HCT116 (cell line): ENCODE data around the gene UNC93B1. TPM values are rescaled to one million over a fixed set of nuclear protein-coding genes. Genes with fewer than 3 reads are reported as not detected.
A peak's percentile ranks its signal among the peaks of the same experiment; 100 is the strongest.

ENCODE experiments used
- ATAC-seq: fragments of 200-7000 bp; cut with Tn5 transposase; 2 replicates; pipeline ENCODE4 v1.9.1; 2020; ENCODE audit warnings: mild to moderate bottlenecking, moderate library complexity
- BruUV-seq: library from RNA; stranded (reverse); fragments of 400-500 nt; replicated peaks from 2 replicates; lab custom pipeline; 2021; lab: Mats Ljungman, UMichigan
- CTCF ChIA-PET: fragments of 300-600 bp; sonication (Branson Sonifier 250); formaldehyde crosslinking; loops from one replicate; lab custom pipeline; 2021; ENCODE audit warnings: antibody characterized with exemption; lab: Charles Lee
- POLR2A ChIA-PET: fragments of 300-600, 350-600 bp; sonication (Branson Sonifier 250); formaldehyde crosslinking; loops from one replicate; lab custom pipeline; 2021; ENCODE audit warnings: antibody characterized with exemption; lab: Charles Lee
- RAD21 ChIA-PET, 2 experiments: fragments of 300-600 bp; sonication (Branson Sonifier 250); formaldehyde crosslinking; loops; one replicate each; lab custom pipeline; 2023; ENCODE audit warnings: low total read pairs in 2 of 2; ENCODE audit not compliant: uncharacterized antibody in 2 of 2, unreplicated experiment in 2 of 2, low non-redundant PET in 1 of 2; lab: Charles Lee
- DNase-seq: peaks from one replicate; pipeline ENCODE4 v3.0.0-alpha.2; 2010; ENCODE audit warnings: low read depth, low spot score
- H2AFZ ChIP-seq: fragments of 200-600 bp; shearing (Covaris generic), sonication (generic); 2 replicates; pipeline ENCODE4 v1.6.1; 2017; ENCODE audit warnings: low read depth, mixed run types, mixed read lengths, antibody characterized with exemption, low read length; ENCODE audit not compliant: poor library complexity, severe bottlenecking
- H3K27ac ChIP-seq: 2 replicates; pipeline ENCODE4 v1.5.1; 2012; ENCODE audit warnings: low read depth, low read length
- H3K27me3 ChIP-seq: fragments of 200-600 bp; sonication (generic); 2 replicates; pipeline ENCODE4 v1.6.1; 2016; ENCODE audit warnings: mixed run types, low read length, mixed read lengths; ENCODE audit not compliant: insufficient read depth
- H3K36me3 ChIP-seq, 2 experiments: fragments of 200-500 bp in 1 of 2; fragments of 200-600 bp in 1 of 2; sonication (Bioruptor generic) in 1 of 2; sonication (generic) in 1 of 2; 2 replicates each; pipeline versions ENCODE4 v1.5.1 to v1.6.1; 2014 to 2016; ENCODE audit warnings: low read length in 2 of 2, inconsistent platforms in 1 of 2, mixed read lengths in 1 of 2, mixed run types in 1 of 2; ENCODE audit not compliant: insufficient read depth in 2 of 2, control insufficient read depth in 1 of 2
- H3K4me1 ChIP-seq, 2 experiments: fragments of 200-600 bp in 1 of 2; sonication (generic) in 1 of 2; 2 replicates each; pipeline versions ENCODE4 v1.5.1 to v1.6.1; 2012 to 2017; ENCODE audit warnings: low read length in 2 of 2, inconsistent platforms in 1 of 2, mild to moderate bottlenecking in 1 of 2, mixed read lengths in 1 of 2, mixed run types in 1 of 2, moderate library complexity in 1 of 2; ENCODE audit not compliant: insufficient read depth in 2 of 2, control insufficient read depth in 1 of 2
- H3K4me2 ChIP-seq: fragments of 200-600 bp; sonication (generic); 2 replicates; pipeline ENCODE4 v1.6.1; 2017; ENCODE audit warnings: mixed run types, low read length, mixed read lengths
- H3K4me3 ChIP-seq, 2 experiments: fragments of 200-600 bp in 1 of 2; sonication (generic) in 1 of 2; replicated peaks in 1 of 2; 2 replicates each; pipeline ENCODE4 v1.5.1; 2011 to 2016; ENCODE audit warnings: low read length in 2 of 2, control low read depth in 1 of 2, low read depth in 1 of 2, mild to moderate bottlenecking in 1 of 2, mixed read lengths in 1 of 2, mixed run types in 1 of 2
- H3K79me2 ChIP-seq: fragments of 200-600 bp; sonication (generic); 2 replicates; pipeline ENCODE4 v1.6.1; 2017; ENCODE audit warnings: mild to moderate bottlenecking, mixed run types, low read length, moderate library complexity, mixed read lengths; ENCODE audit not compliant: insufficient read depth
- H3K9ac ChIP-seq: fragments of 200-600 bp; sonication (generic); 2 replicates; pipeline ENCODE4 v1.6.1; 2016; ENCODE audit warnings: low read length, mixed read lengths
- H3K9me2 ChIP-seq: fragments of 200-600 bp; sonication (generic), shearing (Covaris generic); 2 replicates; pipeline ENCODE4 v1.6.1; 2017; ENCODE audit warnings: mixed run types, mild to moderate bottlenecking, moderate library complexity; ENCODE audit not compliant: insufficient read depth
- H3K9me3 ChIP-seq, 2 experiments: fragments of 200-500 bp in 1 of 2; fragments of 200-600 bp in 1 of 2; sonication (Bioruptor generic) in 1 of 2; sonication (generic) in 1 of 2; 2 replicates each; pipeline ENCODE4 v1.6.1; 2014 to 2017; ENCODE audit warnings: low read length in 2 of 2, mixed read lengths in 2 of 2, inconsistent platforms in 1 of 2, low read depth in 1 of 2, mild to moderate bottlenecking in 1 of 2, mixed run types in 1 of 2, moderate library complexity in 1 of 2; ENCODE audit not compliant: control insufficient read depth in 1 of 2, insufficient read depth in 1 of 2
- H4K20me1 ChIP-seq: fragments of 200-600 bp; sonication (generic), shearing (Covaris generic); 2 replicates; pipeline ENCODE4 v1.6.1; 2017; ENCODE audit warnings: mixed run types, mild to moderate bottlenecking, moderate library complexity; ENCODE audit not compliant: insufficient read depth
- CTCF ChIP-seq, 3 experiments: fragments of 200-600 bp in 1 of 3; sonication (generic) in 1 of 3; IDR thresholded peaks in 2 of 3; conservative IDR thresholded peaks in 1 of 3; 2 replicates each; pipeline ENCODE4 v1.5.1; 2012 to 2017; ENCODE audit warnings: low read depth in 2 of 3, low read length in 2 of 3, antibody characterized with exemption in 1 of 3, borderline replicate concordance in 1 of 3, control low read depth in 1 of 3, mild to moderate bottlenecking in 1 of 3, mixed read lengths in 1 of 3, mixed run types in 1 of 3, moderate library complexity in 1 of 3; ENCODE audit not compliant: insufficient read depth in 1 of 3
- EZH2phosphoT487 ChIP-seq: fragments of 200-600 bp; IDR thresholded peaks from 2 replicates; pipeline ENCODE4 v1.6.1; 2018; ENCODE audit warnings: antibody characterized with exemption, borderline replicate concordance
- FOSL1 ChIP-seq: IDR thresholded peaks from 2 replicates; pipeline ENCODE4 v1.6.1; 2012; ENCODE audit warnings: low read depth
- POLR2A ChIP-seq: IDR thresholded peaks from 2 replicates; pipeline ENCODE4 v1.7.0; 2011; ENCODE audit warnings: borderline replicate concordance; ENCODE audit not compliant: insufficient read depth, insufficient read length; ENCODE audit errors: extremely low read depth
- POLR2AphosphoS5 ChIP-seq: IDR thresholded peaks from 2 replicates; pipeline ENCODE4 v1.6.1; 2011; ENCODE audit warnings: mild to moderate bottlenecking, low read depth, low read length, moderate library complexity
- SP1 ChIP-seq: IDR thresholded peaks from 2 replicates; pipeline ENCODE4 v1.6.1; 2012; ENCODE audit warnings: low read depth
- SRF ChIP-seq: IDR thresholded peaks from 2 replicates; pipeline ENCODE4 v1.6.1; 2012; ENCODE audit warnings: low read depth
- TCF7L2 ChIP-seq: IDR thresholded peaks from 2 replicates; pipeline ENCODE4 v1.7.0; 2011; ENCODE audit warnings: borderline replicate concordance, inconsistent platforms; ENCODE audit not compliant: insufficient read depth, insufficient read length; ENCODE audit errors: extremely low read depth
- ZBTB33 ChIP-seq: IDR thresholded peaks from 2 replicates; pipeline ENCODE4 v1.6.1; 2011; ENCODE audit warnings: mild to moderate bottlenecking, low read length, moderate library complexity; ENCODE audit not compliant: insufficient replicate concordance; ENCODE audit errors: extremely low read depth
- ZFX ChIP-seq: fragments of 450-650 bp; IDR thresholded peaks from 2 replicates; pipeline ENCODE4 v1.6.1; 2017
- ZNF274 ChIP-seq: fragments of 200-500 bp; sonication (Bioruptor generic); IDR thresholded peaks from 2 replicates; pipeline ENCODE4 v1.6.1; 2014; ENCODE audit warnings: mild to moderate bottlenecking, low read depth, low read length, inconsistent platforms
- intact Hi-C: fragments of 100-400 bp; cut with micrococcal nuclease; formaldehyde crosslinking; loops from 2 replicates; pipeline ENCODE4 v1.10.0; 2022
- total RNA-seq: library from RNA; stranded (reverse); gene quantifications from one replicate; pipeline ENCODE4 v1.2.1, GENCODE V29; 2021; ENCODE audit not compliant: unreplicated experiment

UNC93B1 gene
- total RNA-seq, 1 experiment from 2014 or later: 72.9 TPM

- no peak overlapping the region for H2AFZ ChIP-seq
- no peaks in the 10 kb centered on the region for H4K20me1 ChIP-seq
- intact Hi-C loops: loop anchor here (10.0 kb wide), 1 partner anchor 85 kb away; the partner anchor contains the start of gene CHKA
- CTCF ChIA-PET: no interaction called here
- H3K27ac ChIP-seq: peak overlapping the region; percentile 87; the same call in 1 of the 2 replicates
- ATAC-seq (no peak), DNase-seq (no peak)
- H3K36me3 ChIP-seq: peaks cover 0 to 6% of the 10 kb centered on the region in 2 experiments; a peak in 1 of 4 replicates
- peaks cover 9 to 23% of the 10 kb centered on the region in 2 experiments; a peak in 3 of 4 replicates for H3K4me1 ChIP-seq
- H3K4me2 ChIP-seq: peak overlapping the region; percentile 85
- RAD21 ChIA-PET: no interaction called here
- POLR2A ChIA-PET: interaction anchor here (1.0 kb wide), 1 partner anchor 11 kb away, joined by 3 read pairs; no protein-coding TSS in a partner anchor
- peak overlapping the region; percentile 79 for H3K9ac ChIP-seq
- H3K4me3 ChIP-seq: peak overlapping the region; percentile 82
- TF ChIP-seq ZFX: no peak
- TF ChIP-seq SP1: no peak
- no peak for TF ChIP-seq EZH2phosphoT487
- TF ChIP-seq POLR2A: no peak
- no peak for TF ChIP-seq CTCF (IDR thresholded peaks at IDR 0.05 in 2 of 3, conservative IDR thresholded peaks at IDR 0.05 in 1 of 3; ENCODE audit: borderline replicate concordance in 1 of 3, insufficient read depth in 1 of 3, low read depth in 2 of 3, low read length in 2 of 3)
- no peak for TF ChIP-seq FOSL1
- TF ChIP-seq TCF7L2: no peak
- TF ChIP-seq POLR2AphosphoS5: no peak
- no peak for TF ChIP-seq ZNF274
- TF ChIP-seq ZBTB33: no peak
- no peak for TF ChIP-seq SRF
- BruUV-seq: no TSS peak
- no peaks in the 10 kb centered on the region for H3K27me3 ChIP-seq
- H3K9me3 ChIP-seq: no peaks in the 10 kb centered on the region
- no peaks in the 10 kb centered on the region for H3K9me2 ChIP-seq
- H3K79me2 ChIP-seq: peaks cover 21% of the 10 kb centered on the region
Observed at GRCh38 chr11:68039526-68040086, 35.7 kb upstream of the UNC93B1 start.
